Muscle of leg (tissue), 11 donors: ENCODE measurements around the gene EOLA1. TPM values are rescaled to one million over a fixed set of nuclear protein-coding genes. Genes with fewer than 3 reads are reported as not detected.
"Not testable (repeated sequence)": the region's sequence is repeated elsewhere in the genome, so short reads cannot be mapped to it uniquely, and the experiment has no call there.

Source experiments
- DNase-seq: peaks from one replicate; pipeline ENCODE4 v3.0.0; 2013
- H3K27ac ChIP-seq: one replicate; pipeline ENCODE4 v1.5.1; 2013; ENCODE audit warnings: mild to moderate bottlenecking, low read length, control low read depth
- H3K27me3 ChIP-seq: one replicate; pipeline ENCODE4 v1.6.1; 2013; ENCODE audit warnings: low read length; ENCODE audit not compliant: control insufficient read depth, insufficient read depth
- H3K36me3 ChIP-seq: one replicate; pipeline ENCODE4 v1.6.1; 2013; ENCODE audit warnings: low read length; ENCODE audit not compliant: control insufficient read depth, insufficient read depth
- H3K4me1 ChIP-seq: one replicate; pipeline ENCODE4 v1.6.1; 2013; ENCODE audit warnings: low read length; ENCODE audit not compliant: control insufficient read depth, insufficient read depth
- H3K4me3 ChIP-seq: one replicate; pipeline ENCODE4 v1.5.1; 2013; ENCODE audit warnings: low read length, control low read depth
- H3K9me3 ChIP-seq: replicated peaks from 2 replicates; pipeline ENCODE4 v1.6.1; 2013; ENCODE audit warnings: low read depth, low read length; ENCODE audit not compliant: control insufficient read depth
- WGBS: methylation state at CpG from one replicate; pipeline ENCODE4 v1.1.5; 2013; ENCODE audit warnings: missing lambda C conversion rate; ENCODE audit not compliant: insufficient coverage; 5-methylcytosine and 5-hydroxymethylcytosine counted together
- polyA plus RNA-seq, 8 donors: library from polyadenylated mRNA; unstranded; fragments of 120-200 nt; gene quantifications; one replicate each; pipeline versions ENCODE4 v1.2.1 to v1.2.3, GENCODE V29; 2013; ENCODE audit warnings: inconsistent platforms in 1 of 8, low replicate concordance in 1 of 8; ENCODE audit not compliant: insufficient read length in 8 of 8, insufficient read depth in 1 of 8
- total RNA-seq: library from RNA; stranded (reverse); fragments of 120-200 nt; gene quantifications from one replicate; pipeline ENCODE4 v1.2.4, GENCODE V29; 2013

Gene EOLA1
- total and polyA plus RNA-seq, 9 donors = 19.9 to 26.3 (median 22.0) TPM

- not testable (repeated sequence) for H3K27ac ChIP-seq, DNase-seq, H3K36me3 ChIP-seq, H3K4me3 ChIP-seq, H3K4me1 ChIP-seq, H3K27me3 ChIP-seq, H3K9me3 ChIP-seq
- no CpG with 5 or more reads among the region's 7 CpGs for WGBS
Measured at GRCh38 chrX:149590993-149591392, 50.2 kb downstream of the EOLA1 start.

- not testable (repeated sequence) for H3K9me3 ChIP-seq, H3K36me3 ChIP-seq, H3K27me3 ChIP-seq, DNase-seq, H3K4me1 ChIP-seq, H3K27ac ChIP-seq, H3K4me3 ChIP-seq
- WGBS = no CpG with 5 or more reads among the region's 17 CpGs
Measured at GRCh38 chrX:149595214-149595613, 54.4 kb downstream of the EOLA1 start, which contains the start of gene HSFX2. Gene HSFX2 (minus strand): TSS chrX:149595314. CDS start chrX:149594700, 614 bp downstream.

- H3K4me3 ChIP-seq, H3K27me3 ChIP-seq, DNase-seq, H3K36me3 ChIP-seq, H3K9me3 ChIP-seq, H3K4me1 ChIP-seq, H3K27ac ChIP-seq: not testable (repeated sequence)
- no CpG with 5 or more reads among the region's 7 CpGs for WGBS
Measured at GRCh38 chrX:149595943-149596342, 55.1 kb downstream of the EOLA1 start.

Other genes with a start within 250 kb of the EOLA1 start
- gene IDS, start 35.7 kb upstream of the EOLA1 start, total RNA-seq = 17.0 TPM
- gene IDS, start 35.7 kb upstream of the EOLA1 start, polyA plus RNA-seq = 10 to 100 TPM; 20.1 to 25.7 (median 22.1) TPM
- 1.0 TPM for gene HSFX3, start 8.9 kb downstream of the EOLA1 start, total RNA-seq
- 1 to 10 TPM in 2 of 8 donors, under 1 TPM in 4, not detected in 2; 0.25 to 1.1 (median 0.89) TPM for gene HSFX3, start 8.9 kb downstream of the EOLA1 start, polyA plus RNA-seq
- not detected for gene MAGEA9B, start 46.4 kb downstream of the EOLA1 start, total RNA-seq
- gene MAGEA9B, start 46.4 kb downstream of the EOLA1 start, polyA plus RNA-seq = not detected
- 0.75 TPM for gene HSFX2, start 54.3 kb downstream of the EOLA1 start, total RNA-seq
- gene HSFX2, start 54.3 kb downstream of the EOLA1 start, polyA plus RNA-seq = 1 to 10 TPM in 1 of 8 donors, under 1 TPM in 7; 0.37 to 1.2 (median 0.71) TPM
- 23.4 TPM for gene TMEM185A, start 90.8 kb downstream of the EOLA1 start, total RNA-seq
- 10 to 100 TPM; 21.3 to 35.6 (median 33.2) TPM for gene TMEM185A, start 90.8 kb downstream of the EOLA1 start, polyA plus RNA-seq
- gene MAGEA11, start 171.0 kb downstream of the EOLA1 start, total RNA-seq = not detected
- gene MAGEA11, start 171.0 kb downstream of the EOLA1 start, polyA plus RNA-seq = not detected
- 1.2 TPM for gene HSFX1, start 233.1 kb downstream of the EOLA1 start, total RNA-seq
- 1 to 10 TPM; 1.3 to 2.1 (median 1.6) TPM for gene HSFX1, start 233.1 kb downstream of the EOLA1 start, polyA plus RNA-seq
- gene MAGEA9, start 240.9 kb downstream of the EOLA1 start, total RNA-seq = not detected
- not detected for gene MAGEA9, start 240.9 kb downstream of the EOLA1 start, polyA plus RNA-seq